A549 (cell line): ENCODE results near the gene ATG16L1.

Source experiments
- CTCF ChIP-seq: fragments of >200 bp; sonication (Bioruptor Twin); formaldehyde crosslinking; IDR thresholded peaks from 3 replicates; pipeline ENCODE4 v1.5.1; 2016
- REST ChIP-seq: fragments of 200-600 bp; sonication (generic); IDR thresholded peaks from 2 replicates; pipeline ENCODE4 v1.6.1; 2016; ENCODE audit warnings: antibody characterized with exemption, mild to moderate bottlenecking, moderate library complexity

- no peak for TF ChIP-seq CTCF
- no peak for TF ChIP-seq REST
These were observed 20.2 kb downstream of the ATG16L1 start for GRCh38 chr2:233271693-233272092.
